Measurements from ENCODE around the gene SPCS1. TPM values are rescaled to one million over a fixed set of nuclear protein-coding genes. Genes with fewer than 3 reads are reported as not detected.
A peak's percentile ranks its signal among the peaks of the same experiment; 100 is the strongest.

The SPCS1 gene
- total and polyA plus RNA-seq, 12 donors: 42.2 to 409 (median 137) TPM

DNA sequence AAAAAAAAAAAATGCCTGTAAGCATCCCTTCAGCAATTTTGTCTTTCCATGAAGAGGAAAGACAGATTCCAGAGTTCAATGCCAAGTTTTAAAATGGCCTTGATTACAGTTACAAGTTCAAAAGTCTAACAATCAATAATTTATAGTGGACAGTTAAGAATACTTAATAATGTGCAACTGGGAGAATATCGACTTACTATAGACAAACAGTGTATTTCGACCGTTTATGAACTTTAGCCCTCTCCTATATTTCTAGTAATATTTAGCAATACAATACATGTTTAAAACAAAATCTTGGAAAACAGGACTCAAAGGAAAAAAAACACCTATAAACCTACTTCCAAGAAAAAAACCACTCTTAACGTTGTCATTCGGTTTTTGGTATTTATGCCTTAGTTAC lies 21.7 kb upstream of the SPCS1 start:
- no peak for DNase-seq
- Histone ChIP-seq H3K36me3 (replicated peaks in 1 of 2) (peaks cover 0 to 22% of the 10 kb centered on the region in 2 donors), H3K4me1 (replicated peaks in 1 of 2) (peaks cover 37 to 65% of the 10 kb centered on the region in 2 donors), H3K27ac (peak overlapping the region in 2 of 5 donors; percentile 96 to 98), H3K27me3 (no peaks in the 10 kb centered on the region), H3K4me3 (peak overlapping the region in 1 of 4 donors; percentile 94), H3K9me3 (replicated peaks in 1 of 3) (no peaks in the 10 kb centered on the region)
- 30 to 41% (median 36%) methylated on average over 5 of the region's 5 CpGs for WGBS, 4 donors
- TF ChIP-seq, protein P1, sequence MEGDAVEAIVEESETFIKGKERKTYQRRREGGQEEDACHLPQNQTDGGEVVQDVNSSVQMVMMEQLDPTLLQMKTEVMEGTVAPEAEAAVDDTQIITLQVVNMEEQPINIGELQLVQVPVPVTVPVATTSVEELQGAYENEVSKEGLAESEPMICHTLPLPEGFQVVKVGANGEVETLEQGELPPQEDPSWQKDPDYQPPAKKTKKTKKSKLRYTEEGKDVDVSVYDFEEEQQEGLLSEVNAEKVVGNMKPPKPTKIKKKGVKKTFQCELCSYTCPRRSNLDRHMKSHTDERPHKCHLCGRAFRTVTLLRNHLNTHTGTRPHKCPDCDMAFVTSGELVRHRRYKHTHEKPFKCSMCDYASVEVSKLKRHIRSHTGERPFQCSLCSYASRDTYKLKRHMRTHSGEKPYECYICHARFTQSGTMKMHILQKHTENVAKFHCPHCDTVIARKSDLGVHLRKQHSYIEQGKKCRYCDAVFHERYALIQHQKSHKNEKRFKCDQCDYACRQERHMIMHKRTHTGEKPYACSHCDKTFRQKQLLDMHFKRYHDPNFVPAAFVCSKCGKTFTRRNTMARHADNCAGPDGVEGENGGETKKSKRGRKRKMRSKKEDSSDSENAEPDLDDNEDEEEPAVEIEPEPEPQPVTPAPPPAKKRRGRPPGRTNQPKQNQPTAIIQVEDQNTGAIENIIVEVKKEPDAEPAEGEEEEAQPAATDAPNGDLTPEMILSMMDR (IDR thresholded peaks at IDR 0.05): no peak
- no peak for TF ChIP-seq POLR2A (IDR thresholded peaks at IDR 0.05)
- intact Hi-C loops (cut with DNase I): loop anchor here (5.0 to 10.0 kb wide), 2 partner anchors 149 to 212 kb away; partner anchors contain the start of genes NT5DC2 (in 1 of the 2) and UQCC5 (in 1 of the 2)

DNA sequence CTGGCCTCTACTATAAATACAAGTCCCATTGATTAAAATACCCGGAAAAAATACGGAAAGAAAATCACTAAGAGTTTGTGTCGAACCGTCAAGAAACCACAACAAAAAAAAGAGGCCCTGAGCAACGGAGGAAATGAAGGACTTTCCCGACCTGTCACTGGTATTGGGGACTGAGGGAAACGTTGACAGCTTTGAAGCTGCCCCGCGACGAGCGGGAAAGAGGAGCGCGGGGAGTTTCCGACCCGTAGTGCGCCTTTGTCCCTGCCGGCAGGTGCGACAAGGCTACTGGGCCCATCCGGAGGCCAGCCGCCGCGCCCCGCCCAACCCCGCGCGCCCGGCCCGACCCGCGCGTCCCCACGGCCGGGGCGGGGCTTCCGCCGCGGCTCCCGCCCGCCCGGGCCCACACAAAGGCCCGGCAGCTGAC lies 20.6 kb upstream of the SPCS1 start:
- H3K9me3 ChIP-seq (replicated peaks in 1 of 3): no peaks in the 10 kb centered on the region
- H3K4me3 ChIP-seq: peak overlapping the region; percentile 46 to 94 (median 64)
- H3K27me3 ChIP-seq: no peaks in the 10 kb centered on the region
- TF ChIP-seq, protein P1 (IDR thresholded peaks at IDR 0.05): no peak
- TF ChIP-seq POLR2A (IDR thresholded peaks at IDR 0.05): peak in 1 of 2 donors; percentile 59
- H3K4me1 ChIP-seq (replicated peaks in 1 of 2): peaks cover 37 to 55% of the 10 kb centered on the region in 2 donors
- peak overlapping the region; percentile 68 to 100 (median 96) for H3K27ac ChIP-seq
- WGBS, 4 donors: 0 to 1% (median 1%) methylated on average over 15 to 41 of the region's 41 CpGs
- DNase-seq: peak; percentile 79 to 86 (median 85)
- H3K36me3 ChIP-seq (replicated peaks in 1 of 2): peaks cover 0 to 33% of the 10 kb centered on the region in 2 donors
- intact Hi-C loops (cut with DNase I): loop anchor here in 1 of 2 donors (10.0 kb wide), 1 partner anchor 150 kb away; the partner anchor contains the start of genes NT5DC2 and UQCC5

DNA sequence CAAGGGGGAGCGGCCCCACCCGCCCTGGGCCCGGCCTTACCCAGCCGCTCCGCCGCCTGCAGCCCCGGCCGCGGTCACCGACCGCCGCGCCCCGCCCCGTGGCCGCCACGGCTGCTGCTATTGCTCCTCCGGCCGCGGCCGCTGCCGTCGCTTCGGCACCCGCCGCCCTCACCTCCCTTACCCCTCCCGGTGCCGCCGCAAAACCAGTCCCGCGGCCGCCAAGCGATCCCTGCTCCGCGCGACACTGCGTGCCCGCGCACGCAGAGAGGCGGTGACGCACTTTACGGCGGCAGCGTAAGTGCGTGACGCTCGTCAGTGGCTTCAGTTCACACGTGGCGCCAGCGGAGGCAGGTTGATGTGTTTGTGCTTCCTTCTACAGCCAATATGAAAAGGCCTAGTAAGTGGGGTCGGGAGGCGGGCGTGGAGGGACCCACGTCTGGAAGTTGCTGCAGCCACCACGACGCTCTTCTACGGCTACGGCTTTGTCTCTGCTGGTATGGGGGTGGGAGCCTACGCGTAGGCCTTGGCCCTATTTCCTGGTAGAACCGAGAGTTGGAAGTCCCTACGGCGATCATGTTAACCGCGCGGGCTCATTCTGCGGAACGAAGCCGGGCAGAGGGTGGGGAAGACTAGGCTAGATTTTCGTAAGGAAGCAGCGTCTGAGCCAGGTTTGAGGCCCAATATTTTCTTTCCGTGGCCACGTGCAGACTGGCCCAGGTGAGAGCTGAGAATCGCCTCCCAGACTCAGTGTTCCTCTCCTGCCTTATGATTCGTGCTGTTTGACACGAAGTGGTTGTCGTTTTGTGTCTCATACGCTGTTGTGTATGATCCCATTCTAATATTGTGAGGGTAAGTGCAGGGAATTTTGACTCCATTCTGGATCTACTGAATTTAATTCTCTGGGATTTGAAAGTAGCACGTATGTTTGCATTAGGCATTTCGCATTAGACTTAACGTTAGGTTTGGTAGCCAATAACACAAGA lies 19.9 kb upstream of the SPCS1 start, which contains the start of the genes GNL3 and PBRM1:
TSS of gene GNL3 (plus strand) at position 324 of the 983 bp plus-strand sequence. CDS start at position 385, 61 bp downstream.
TSS of gene PBRM1 (minus strand) at position 205 of the 983 bp plus-strand sequence.
- peak in 1 of 2 donors; percentile 79 for TF ChIP-seq POLR2A (IDR thresholded peaks at IDR 0.05)
- TF ChIP-seq, protein P1 (IDR thresholded peaks at IDR 0.05): no peak
- peaks cover 0 to 40% of the 10 kb centered on the region in 2 donors for H3K36me3 ChIP-seq (replicated peaks in 1 of 2)
- H3K9me3 ChIP-seq (replicated peaks in 1 of 3): no peaks in the 10 kb centered on the region
- peak within 1 kb of the TSS; percentile 75 to 100 (median 96) for H3K27ac ChIP-seq
- DNase-seq: peak; percentile 93 to 96 (median 93)
- intact Hi-C loops (cut with DNase I): loop anchor here in 1 of 2 donors (10.0 kb wide), 1 partner anchor 151 kb away; the partner anchor contains the start of genes NT5DC2 and UQCC5
- 0 to 2% (median 0%) methylated on average over 24 to 82 of the region's 82 CpGs for WGBS, 4 donors
- H3K27me3 ChIP-seq: no peaks in the 10 kb centered on the region
- H3K4me1 ChIP-seq (replicated peaks in 1 of 2): peaks cover 37 to 48% of the 10 kb centered on the region in 2 donors
- H3K4me3 ChIP-seq: peak within 1 kb of the TSS; percentile 46 to 94 (median 64)

DNA sequence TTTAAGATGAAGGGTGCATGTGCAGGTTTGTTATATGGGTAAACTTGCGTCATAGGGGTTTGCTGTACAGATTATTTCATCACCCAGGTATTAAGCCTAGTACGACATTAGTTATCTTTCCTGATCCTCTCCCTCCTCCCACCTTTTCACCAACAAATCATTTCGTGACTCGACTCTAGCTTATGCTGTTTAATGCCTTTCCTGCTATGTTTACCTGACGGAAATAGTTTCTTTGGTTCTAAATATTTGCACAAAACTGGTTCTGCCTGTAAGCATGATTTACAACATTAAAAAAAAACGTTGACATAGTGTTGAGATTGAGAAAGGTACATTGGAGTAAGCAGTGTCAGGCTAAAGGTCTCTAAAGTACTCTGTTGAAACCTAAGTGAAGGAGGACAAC lies 17.6 kb upstream of the SPCS1 start:
- Histone ChIP-seq H3K4me1 (replicated peaks in 1 of 2) (peaks cover 23 to 28% of the 10 kb centered on the region in 2 donors), H3K36me3 (replicated peaks in 1 of 2) (peaks cover 0 to 63% of the 10 kb centered on the region in 2 donors), H3K27ac (peak overlapping the region in 1 of 5 donors; percentile 15), H3K4me3 (no peak overlapping the region), H3K27me3 (no peaks in the 10 kb centered on the region), H3K9me3 (replicated peaks in 1 of 3) (no peaks in the 10 kb centered on the region)
- no peak for TF ChIP-seq POLR2A (IDR thresholded peaks at IDR 0.05)
- TF ChIP-seq, protein P1 (IDR thresholded peaks at IDR 0.05): no peak
- intact Hi-C loops (cut with DNase I): loop anchor here in 1 of 2 donors (10.0 kb wide), 1 partner anchor 153 kb away; the partner anchor contains the start of genes NT5DC2 and UQCC5
- WGBS, 4 donors: 70 to 77% (median 75%) methylated on average over 6 of the region's 6 CpGs
- no peak for DNase-seq
